Suppressor macrophage treated with lipopolysaccharide for 4 hours (primary cell): ENCODE measurements around the gene KLHL35.
A peak's percentile ranks its signal among the peaks of the same experiment; 100 is the strongest.
"Not testable (repeated sequence)": the region's sequence is repeated elsewhere in the genome, so short reads cannot be mapped to it uniquely, and the experiment has no call there.

Source experiments
- DNase-seq: peaks from one replicate; pipeline ENCODE4 v3.0.0-alpha.2; 2020

KLHL35 gene

GRCh38 chr11:75422248-75423231, 10.5 kb downstream of the KLHL35 start:
- no peak for DNase-seq

DNA sequence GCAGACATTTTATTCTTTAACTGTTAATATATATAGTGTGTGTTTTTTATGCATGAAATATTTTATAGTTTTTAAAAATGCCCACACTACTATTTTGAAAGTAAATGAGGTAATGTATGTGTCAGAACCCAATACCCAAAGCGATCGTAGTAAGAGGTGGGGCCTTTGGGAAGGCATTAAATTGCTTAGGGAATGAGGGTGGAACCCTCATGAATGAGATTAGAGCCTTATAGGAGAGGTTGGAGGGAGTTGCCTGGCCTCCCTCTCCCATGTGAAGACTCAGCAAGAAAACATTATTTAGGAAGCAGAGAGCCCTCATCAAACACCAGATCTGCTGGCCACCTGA, 11.1 kb downstream of the KLHL35 start:
- DNase-seq, result no peak

- DNase-seq, result no peak
Measured at GRCh38 chr11:75421035-75421602, 11.9 kb downstream of the KLHL35 start.

GRCh38 chr11:75420224-75421034, 12.6 kb downstream of the KLHL35 start:
- DNase-seq, result no peak

DNA sequence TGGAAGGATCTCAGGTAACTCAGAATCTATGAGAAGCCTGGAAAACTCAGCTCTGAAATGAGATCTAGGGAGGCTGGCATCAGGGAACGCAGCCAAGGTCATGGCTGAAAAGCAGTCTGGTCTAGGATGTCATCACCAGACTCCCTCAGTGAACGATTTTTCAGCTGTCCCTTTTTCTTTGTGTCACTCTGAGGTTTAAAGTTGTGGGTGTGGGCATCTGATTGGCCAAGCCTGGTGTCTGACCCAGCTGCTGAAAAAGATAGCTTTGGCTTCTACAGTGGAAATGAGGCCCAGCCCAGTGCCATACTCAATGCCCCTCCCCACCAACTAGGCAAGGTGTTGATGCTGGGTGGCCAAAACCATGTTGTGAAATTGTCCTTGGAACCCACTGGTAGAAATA, 19.1 kb downstream of the KLHL35 start:
- DNase-seq, result no peak

- not testable (repeated sequence) for DNase-seq
Measured at GRCh38 chr11:75413146-75413545, 19.9 kb downstream of the KLHL35 start.

DNA sequence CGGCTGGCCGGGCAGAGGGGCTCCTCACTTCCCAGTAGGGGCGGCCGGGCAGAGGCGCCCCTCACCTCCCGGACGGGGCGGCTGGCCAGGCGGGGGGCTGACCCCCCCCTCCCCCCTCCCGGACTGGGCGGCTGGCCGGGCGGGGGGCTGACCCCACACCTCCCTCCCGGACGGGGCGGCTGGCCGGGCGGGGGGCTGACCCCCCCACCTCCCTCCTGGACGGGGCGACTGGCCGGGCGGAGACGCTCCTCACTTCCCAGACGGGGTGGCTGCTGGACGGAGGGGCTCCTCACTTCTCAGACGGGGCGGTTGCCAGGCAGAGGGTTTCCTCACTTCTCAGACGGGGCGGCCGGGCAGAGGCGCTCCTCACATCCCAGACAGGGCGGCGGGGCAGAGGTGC, 23.0 kb downstream of the KLHL35 start:
- not testable (repeated sequence) for DNase-seq

DNA sequence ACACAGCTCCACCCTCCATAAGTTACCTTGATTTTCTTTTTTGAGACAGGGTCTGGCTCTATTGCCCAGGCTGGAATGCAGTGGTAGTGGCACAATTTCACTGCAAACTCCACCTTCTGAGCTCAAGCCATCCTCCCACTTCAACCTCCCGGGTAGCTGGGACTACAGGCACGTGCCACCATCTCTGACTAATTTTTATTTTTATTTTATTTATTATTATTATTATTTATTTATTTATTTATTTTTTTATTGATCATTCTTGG, 24.1 kb downstream of the KLHL35 start:
- DNase-seq, result no peak

GRCh38 chr11:75406338-75406777, 26.6 kb downstream of the KLHL35 start:
- no peak for DNase-seq

DNA sequence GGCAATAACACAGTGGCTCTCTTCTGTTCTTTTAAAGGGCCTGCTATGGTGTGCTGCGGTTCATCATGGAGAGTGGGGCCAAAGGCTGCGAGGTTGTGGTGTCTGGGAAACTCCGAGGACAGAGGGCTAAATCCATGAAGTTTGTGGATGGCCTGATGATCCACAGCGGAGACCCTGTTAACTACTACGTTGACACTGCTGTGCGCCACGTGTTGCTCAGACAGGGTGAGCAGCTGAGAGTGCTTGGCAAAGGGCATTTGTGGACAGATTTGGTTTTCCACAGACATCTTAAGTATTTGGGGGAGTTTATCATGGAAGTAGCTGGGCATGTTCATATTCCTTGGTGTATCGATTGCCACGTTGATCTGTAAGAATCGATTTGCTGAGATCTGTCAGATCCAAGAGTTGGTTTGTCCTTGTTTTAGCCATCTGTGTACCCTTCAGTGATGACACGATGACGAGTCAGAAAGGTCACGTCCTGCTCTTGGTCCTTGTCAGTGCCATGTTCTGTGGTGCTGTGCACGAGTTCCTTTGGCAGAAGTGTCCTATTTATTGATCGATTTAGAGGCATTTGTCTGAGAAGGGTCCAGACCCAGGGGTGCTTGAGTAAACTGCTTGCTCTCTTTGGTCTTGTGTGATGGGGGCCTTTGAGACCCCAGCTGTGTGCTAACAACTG, 28.9 kb downstream of the KLHL35 start:
- no peak for DNase-seq

GRCh38 chr11:75403037-75403436, 30.0 kb downstream of the KLHL35 start:
- DNase-seq, result no peak

DNA sequence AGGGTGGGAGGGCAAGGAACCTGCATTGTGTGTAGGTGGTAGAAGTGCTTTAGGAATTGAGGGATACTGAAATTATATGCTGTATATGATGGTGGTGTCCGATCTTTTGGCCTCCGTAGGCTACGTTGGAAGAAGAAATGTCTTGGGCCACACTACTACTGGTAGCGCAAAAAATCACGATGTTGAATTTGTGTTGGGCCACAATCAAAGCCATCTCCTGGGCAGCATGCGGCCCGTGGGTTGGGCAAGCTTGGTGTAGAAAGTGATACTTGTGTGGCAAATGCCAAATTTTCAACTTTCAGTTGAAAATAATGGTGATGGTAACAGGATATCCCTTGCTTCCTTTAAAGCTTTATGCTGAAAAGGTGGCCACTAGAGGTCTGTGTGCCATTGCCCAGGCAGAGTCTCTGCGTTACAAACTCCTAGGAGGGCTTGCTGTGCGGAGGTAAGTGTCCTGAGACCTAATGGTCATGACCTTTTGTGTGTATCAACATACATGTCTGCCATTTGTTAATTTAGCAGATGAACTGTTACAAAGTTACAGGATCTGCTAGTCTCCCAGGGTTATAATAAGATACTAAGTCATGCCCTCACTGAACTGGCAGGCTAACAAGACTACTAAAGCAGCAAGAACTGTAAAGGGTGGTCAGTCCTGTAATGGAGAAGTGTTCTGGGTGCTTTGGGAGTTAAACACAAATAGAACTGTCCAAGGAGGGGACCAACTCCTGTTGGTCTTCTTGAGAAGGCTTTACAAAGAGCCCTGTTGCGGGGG, 30.8 kb downstream of the KLHL35 start:
- DNase-seq, result no peak

GRCh38 chr11:75400146-75400865, 32.7 kb downstream of the KLHL35 start:
- DNase-seq, result no peak

DNA sequence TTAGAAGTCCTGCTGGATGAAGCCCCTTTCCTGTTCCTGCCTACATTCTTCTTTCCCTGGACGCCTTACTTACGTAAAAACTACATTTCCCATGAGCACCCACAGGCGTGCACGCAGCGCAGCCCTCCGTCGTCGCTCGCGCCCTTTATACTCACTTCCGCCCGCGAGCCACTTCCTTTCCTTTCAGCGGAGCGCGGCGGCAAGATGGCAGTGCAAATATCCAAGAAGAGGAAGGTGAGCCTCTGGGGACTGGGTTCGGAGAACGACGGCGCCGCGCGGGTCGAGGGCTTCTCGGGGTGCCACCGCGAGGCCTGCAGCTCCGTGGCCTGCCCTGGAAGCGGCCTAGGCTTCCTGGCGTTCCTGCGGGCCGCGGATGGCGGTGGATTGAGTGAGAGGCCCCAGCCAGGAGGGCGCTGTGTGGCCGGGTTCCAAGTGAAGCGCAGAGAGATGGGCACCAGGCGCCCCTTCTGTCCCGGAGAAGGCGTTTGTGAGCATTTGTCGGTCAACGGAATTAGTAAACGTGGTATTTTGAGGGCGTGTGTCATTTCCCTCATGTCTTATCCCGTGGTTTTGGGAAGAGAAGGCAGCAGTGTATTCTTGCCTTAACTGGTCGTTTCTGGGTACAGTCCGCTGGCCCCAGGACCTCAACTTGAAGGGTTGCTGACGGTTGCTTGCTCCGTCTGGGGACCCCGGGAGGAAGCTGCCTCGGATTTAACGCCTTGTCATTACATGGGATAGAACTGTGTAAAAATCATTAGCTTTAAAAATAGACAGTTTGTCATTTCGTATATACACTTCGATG, 33.5 kb downstream of the KLHL35 start, which contains the start of gene RPS3:
Gene RPS3, plus strand, starts transcription at position 175 of the 802 bp plus-strand sequence. Its CDS starts 30 bp downstream, at position 205.
- peak; percentile 95 for DNase-seq

GRCh38 chr11:75398906-75399305, 34.1 kb downstream of the KLHL35 start:
- no peak for DNase-seq

DNA sequence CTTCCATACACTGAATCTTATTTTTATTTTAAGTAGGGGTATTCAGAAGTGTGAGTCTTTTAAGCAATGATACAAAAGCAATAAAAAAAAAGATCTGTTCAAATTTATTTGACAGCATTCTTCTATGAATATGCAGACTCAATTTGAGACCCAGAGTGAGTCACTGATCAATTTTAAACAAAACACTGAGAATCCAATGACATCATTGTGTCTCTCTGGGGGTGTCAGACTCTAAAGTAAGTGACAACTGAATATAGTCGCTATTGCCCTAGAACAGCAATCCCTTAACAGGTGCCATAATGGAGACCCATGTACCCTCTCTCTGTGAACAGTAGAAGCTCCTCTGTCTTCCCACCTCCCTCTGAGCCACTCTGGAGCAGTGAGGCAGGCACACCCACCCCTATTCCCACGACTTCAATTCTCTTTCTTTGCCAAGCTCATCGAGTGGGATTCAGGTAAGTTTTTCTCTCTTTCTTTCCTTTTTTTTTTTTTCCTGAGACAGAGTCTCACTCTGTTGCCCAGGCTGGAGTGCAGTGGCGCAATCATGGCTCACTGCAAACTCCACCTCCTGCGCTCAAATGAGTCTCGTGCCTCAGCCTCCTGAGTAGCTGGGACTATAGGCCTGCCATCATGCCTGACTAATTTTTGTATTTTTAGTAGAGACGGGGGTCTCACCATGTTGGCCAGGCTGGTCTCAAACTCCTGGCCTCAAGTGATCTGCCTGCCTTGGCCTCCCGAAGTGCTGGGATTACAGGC, 38.7 kb downstream of the KLHL35 start:
- no peak for DNase-seq

DNA sequence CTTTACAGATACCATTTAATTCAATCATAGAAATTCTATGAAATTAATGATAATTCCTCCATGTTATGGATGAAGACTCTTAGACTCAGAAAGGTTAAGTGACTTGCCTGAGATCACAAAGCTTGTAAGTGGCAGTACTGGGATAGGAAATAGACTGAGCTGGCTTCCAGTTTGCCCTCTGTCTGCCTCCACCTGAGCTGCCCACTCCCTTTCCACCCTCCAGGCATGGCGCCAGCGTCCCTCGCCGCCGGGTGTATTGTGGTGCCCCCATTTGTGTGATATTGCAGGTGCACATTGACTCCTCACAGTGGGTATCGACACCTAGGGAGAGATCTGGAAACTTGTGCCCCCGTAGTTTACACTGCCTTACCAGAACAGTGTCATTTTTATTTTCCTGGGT, 43.1 kb downstream of the KLHL35 start:
- DNase-seq, result no peak

DNA sequence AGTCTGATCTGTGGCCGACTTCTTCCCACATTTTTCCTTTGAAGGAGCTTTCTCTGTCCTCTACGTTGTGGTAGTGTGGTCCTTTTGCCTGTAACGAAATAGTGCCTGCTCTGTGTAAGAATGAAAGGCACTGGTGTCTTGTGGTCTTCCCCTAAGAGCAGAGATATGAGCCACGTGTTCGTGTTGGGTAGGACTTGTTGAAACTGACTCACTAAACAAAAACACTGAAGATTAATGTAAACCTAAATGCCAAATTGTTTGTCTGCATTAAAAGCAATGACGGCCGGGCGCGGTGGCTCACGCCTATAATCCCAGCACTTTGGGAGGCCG, 43.8 kb downstream of the KLHL35 start:
- no peak for DNase-seq

- DNase-seq, result peak; percentile 83
Measured at GRCh38 chr11:75388386-75389275, 44.4 kb downstream of the KLHL35 start.
